ENCODE data around the gene ASNSD1. TPM values are rescaled to one million over a fixed set of nuclear protein-coding genes. Genes with fewer than 3 reads are reported as not detected.

Gene ASNSD1
- polyA plus RNA-seq: 35.9 TPM
- long read RNA-seq, donor 1, partial matches to known transcripts: 0 of 3 reads
- long read RNA-seq, donor 1, other reads (novel, unspliced or antisense): 0 of 3 reads
- long read RNA-seq, donor 2, transcript ASNSD1-201 (6 exons, 2,450 nt): major isoform, 7 of 21 reads
- long read RNA-seq, donor 2, transcript ASNSD1-209 (4 exons, 581 nt): minor isoform, 5 of 21 reads
- long read RNA-seq, donor 2, partial matches to known transcripts: 9 of 21 reads
- long read RNA-seq, donor 2, other reads (novel, unspliced or antisense): 0 of 21 reads
- long read RNA-seq, donor 3: 0 reads
- long read RNA-seq, donor 4: 0 reads
- long read RNA-seq, donor 5, partial matches to known transcripts: 0 of 8 reads
- long read RNA-seq, donor 5, other reads (novel, unspliced or antisense): 0 of 8 reads
- long read RNA-seq, donor 6, transcript ASNSD1-209 (4 exons, 581 nt): major isoform, 5 of 22 reads
- long read RNA-seq, donor 6, partial matches to known transcripts: 12 of 22 reads
- long read RNA-seq, donor 6, other reads (novel, unspliced or antisense): 0 of 22 reads
- long read RNA-seq, donor 7, partial matches to known transcripts: 0 of 6 reads
- long read RNA-seq, donor 7, other reads (novel, unspliced or antisense): 0 of 6 reads
- long read RNA-seq, donor 8, transcript ASNSD1-209 (4 exons, 581 nt): major isoform, 9 of 32 reads
- long read RNA-seq, donor 8, transcript ASNSD1-201 (6 exons, 2,450 nt): major isoform, 9 of 32 reads
- long read RNA-seq, donor 8, partial matches to known transcripts: 11 of 32 reads
- long read RNA-seq, donor 8, other reads (novel, unspliced or antisense): 0 of 32 reads
- long read RNA-seq, donor 9, transcript ASNSD1-209 (4 exons, 581 nt): major isoform, 5 of 9 reads
- long read RNA-seq, donor 9, partial matches to known transcripts: 0 of 9 reads
- long read RNA-seq, donor 9, other reads (novel, unspliced or antisense): 0 of 9 reads
- long read RNA-seq, donor 10, transcript ASNSD1-201 (6 exons, 2,450 nt): major isoform, 10 of 19 reads
- long read RNA-seq, donor 10, partial matches to known transcripts: 6 of 19 reads
- long read RNA-seq, donor 10, other reads (novel, unspliced or antisense): 0 of 19 reads
- long read RNA-seq, donor 11, transcript ASNSD1-201 (6 exons, 2,450 nt): major isoform, 7 of 11 reads
- long read RNA-seq, donor 11, partial matches to known transcripts: 0 of 11 reads
- long read RNA-seq, donor 11, other reads (novel, unspliced or antisense): 0 of 11 reads

DNA sequence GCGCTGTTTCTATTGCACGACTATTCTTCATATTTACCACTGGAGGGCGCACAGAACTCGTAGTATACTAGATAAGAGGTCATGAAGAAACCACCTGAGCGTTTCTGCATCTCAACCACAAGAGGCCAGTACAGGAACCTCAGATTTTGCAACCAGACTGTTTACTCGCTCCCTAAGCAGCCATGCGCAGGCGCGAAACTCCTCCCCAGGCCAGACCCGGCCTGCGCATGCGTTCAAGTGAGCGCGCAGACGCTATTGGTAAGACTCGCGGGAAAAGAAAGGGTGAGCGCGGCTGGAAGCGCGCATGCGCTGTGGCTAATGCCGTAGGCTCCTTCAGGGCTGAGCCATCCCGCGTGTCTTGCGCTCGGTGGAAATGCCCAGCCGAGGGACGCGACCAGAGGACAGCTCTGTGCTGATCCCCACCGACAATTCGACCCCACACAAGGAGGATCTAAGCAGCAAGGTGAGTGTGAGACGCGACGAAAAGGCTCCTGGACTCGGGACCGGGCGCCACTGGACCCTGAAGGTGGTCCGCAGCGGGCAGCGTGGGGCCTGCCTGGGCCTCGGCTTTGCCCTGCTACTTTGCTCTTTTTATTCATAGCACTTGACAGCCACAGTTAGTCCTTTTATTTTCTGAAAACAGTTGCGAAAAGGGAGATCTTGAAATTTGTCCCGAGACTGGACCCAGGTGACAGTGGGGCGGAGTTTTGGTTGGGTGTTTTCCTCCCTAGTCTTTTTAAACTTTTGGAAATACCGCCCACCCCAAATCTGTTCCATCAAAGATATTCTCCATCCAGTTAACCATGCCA is at the start of gene ASNSD1:
Gene ASNSD1 (plus strand): TSS at position 312 of the 809 bp plus-strand sequence. CDS start 4,674 bp downstream, outside the sequence.
- Histone ChIP-seq H3K4me1 (ENCODE audit: control insufficient read depth, insufficient read depth, low read length) (peaks cover 8% of the 10 kb centered on the region), H3K9me3 (ENCODE audit: control insufficient read depth, low read depth, low read length) (no peaks in the 10 kb centered on the region), H3K4me3 (ENCODE audit: low read length) (peak within 1 kb of the TSS; percentile 98), H3K27ac (ENCODE audit: low read length) (peak within 1 kb of the TSS; percentile 71), H3K36me3 (ENCODE audit: control insufficient read depth, insufficient read depth, low read length) (peaks cover 3% of the 10 kb centered on the region), H3K27me3 (ENCODE audit: control insufficient read depth, insufficient read depth, low read length) (no peaks in the 10 kb centered on the region)
- 0% methylated on average over 1 of the region's 46 CpGs for WGBS (ENCODE audit: insufficient coverage, low lambda C conversion rate)
- DNase-seq: peak; percentile 99 to 100

DNA sequence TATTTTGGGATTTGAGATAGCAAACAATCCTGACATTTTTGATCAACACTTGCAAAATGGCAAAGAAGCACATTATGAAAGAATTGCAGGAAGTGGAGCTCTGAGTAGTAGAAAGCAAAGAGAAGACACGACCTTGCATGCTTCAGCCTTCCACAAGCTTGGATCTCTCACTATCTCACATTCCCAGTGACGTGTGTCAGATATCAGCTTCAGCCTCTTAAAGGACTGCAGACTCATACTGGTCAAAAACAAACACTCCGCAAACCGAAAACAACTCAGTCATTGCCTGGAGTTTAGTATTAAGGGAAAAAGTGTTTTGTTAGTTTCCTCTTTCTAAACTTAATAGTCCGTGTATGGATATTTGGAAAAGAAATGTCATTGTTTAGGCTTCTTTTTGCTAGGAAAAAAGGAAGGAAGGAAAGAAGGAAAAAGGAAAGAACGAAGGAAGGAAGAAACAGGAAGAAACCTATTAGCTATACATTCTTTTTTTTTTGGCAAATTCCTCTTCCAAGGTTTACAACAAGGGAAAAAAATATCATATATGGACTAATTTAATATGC is 48.1 kb upstream of the ASNSD1 start:
- no peaks in the 10 kb centered on the region for H3K9me3 ChIP-seq (ENCODE audit: control insufficient read depth, low read depth, low read length)
- H3K36me3 ChIP-seq (ENCODE audit: control insufficient read depth, insufficient read depth, low read length): no peaks in the 10 kb centered on the region
- DNase-seq: peak; percentile 59 to 76
- no peak overlapping the region for H3K4me3 ChIP-seq (ENCODE audit: low read length)
- H3K4me1 ChIP-seq (ENCODE audit: control insufficient read depth, insufficient read depth, low read length): peaks cover 3% of the 10 kb centered on the region
- 49% methylated on average over 2 of the region's 6 CpGs for WGBS (ENCODE audit: insufficient coverage, low lambda C conversion rate)
- H3K27me3 ChIP-seq (ENCODE audit: control insufficient read depth, insufficient read depth, low read length): no peaks in the 10 kb centered on the region
- no peak overlapping the region for H3K27ac ChIP-seq (ENCODE audit: low read length)

DNA sequence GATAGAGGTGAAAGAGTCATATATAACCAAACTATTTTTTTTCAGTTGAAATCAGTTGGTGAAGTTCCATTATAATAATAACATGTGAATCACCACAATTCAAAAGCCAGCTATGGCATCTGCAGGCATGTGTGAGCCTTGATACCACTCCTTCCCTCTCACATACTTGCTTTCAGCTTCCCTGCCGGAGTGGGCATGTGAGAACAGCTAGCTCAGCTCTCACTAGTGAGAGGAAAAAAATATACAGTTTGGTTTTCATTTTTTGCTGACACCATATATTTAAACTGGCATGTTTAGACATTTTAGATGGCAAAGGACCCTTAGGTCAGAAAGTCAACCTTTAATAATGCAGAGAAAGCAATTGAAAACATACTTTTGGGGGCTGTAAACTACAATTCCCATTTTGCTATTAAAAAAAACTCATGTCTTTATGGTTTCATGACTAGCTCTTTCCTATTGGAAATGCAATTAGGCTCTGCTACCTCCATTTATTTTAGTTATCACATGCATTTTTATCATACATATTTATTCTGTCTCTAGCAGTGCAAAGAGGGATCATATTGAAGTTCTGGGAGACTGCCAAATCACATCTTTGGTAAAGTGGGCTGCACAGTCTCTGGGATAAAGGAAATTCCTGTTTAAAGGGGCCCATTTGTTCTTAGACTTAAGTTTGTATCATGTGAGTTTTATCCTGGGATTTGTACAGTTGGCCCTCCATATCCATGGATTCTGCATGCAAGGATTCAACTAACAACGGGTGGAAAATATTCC is 47.4 kb upstream of the ASNSD1 start:
- H3K4me1 ChIP-seq (ENCODE audit: control insufficient read depth, insufficient read depth, low read length): peaks cover 3% of the 10 kb centered on the region
- H3K36me3 ChIP-seq (ENCODE audit: control insufficient read depth, insufficient read depth, low read length): no peaks in the 10 kb centered on the region
- no CpG with 5 or more reads among the region's 2 CpGs for WGBS (ENCODE audit: insufficient coverage, low lambda C conversion rate)
- H3K9me3 ChIP-seq (ENCODE audit: control insufficient read depth, low read depth, low read length): no peaks in the 10 kb centered on the region
- H3K27ac ChIP-seq (ENCODE audit: low read length): no peak overlapping the region
- H3K27me3 ChIP-seq (ENCODE audit: control insufficient read depth, insufficient read depth, low read length): no peaks in the 10 kb centered on the region
- no peak for DNase-seq
- no peak overlapping the region for H3K4me3 ChIP-seq (ENCODE audit: low read length)

DNA sequence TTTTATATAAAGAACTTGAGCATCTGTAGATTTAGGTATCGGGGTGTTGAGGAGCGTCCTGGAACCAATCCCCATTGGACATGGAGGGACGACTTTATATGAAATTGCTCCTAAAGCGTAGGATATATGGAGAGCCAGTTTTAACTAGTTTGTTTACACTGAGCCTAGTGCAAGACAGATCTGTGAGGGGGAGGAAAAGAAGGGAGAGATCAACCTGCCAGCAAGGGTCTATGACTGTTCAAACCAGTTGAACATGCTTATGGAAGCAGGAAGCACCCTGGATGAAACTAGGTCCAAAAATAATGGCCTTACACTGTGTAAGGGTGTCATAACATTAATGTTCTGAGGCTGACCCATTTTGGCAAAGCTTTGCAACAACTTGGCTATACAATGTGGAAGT is 46.7 kb upstream of the ASNSD1 start:
- no peaks in the 10 kb centered on the region for H3K36me3 ChIP-seq (ENCODE audit: control insufficient read depth, insufficient read depth, low read length)
- WGBS (ENCODE audit: insufficient coverage, low lambda C conversion rate): 82% methylated on average over 4 of the region's 4 CpGs
- H3K27ac ChIP-seq (ENCODE audit: low read length): no peak overlapping the region
- no peak for DNase-seq
- no peaks in the 10 kb centered on the region for H3K9me3 ChIP-seq (ENCODE audit: control insufficient read depth, low read depth, low read length)
- no peak overlapping the region for H3K4me3 ChIP-seq (ENCODE audit: low read length)
- H3K27me3 ChIP-seq (ENCODE audit: control insufficient read depth, insufficient read depth, low read length): no peaks in the 10 kb centered on the region
- peaks cover 3% of the 10 kb centered on the region for H3K4me1 ChIP-seq (ENCODE audit: control insufficient read depth, insufficient read depth, low read length)

DNA sequence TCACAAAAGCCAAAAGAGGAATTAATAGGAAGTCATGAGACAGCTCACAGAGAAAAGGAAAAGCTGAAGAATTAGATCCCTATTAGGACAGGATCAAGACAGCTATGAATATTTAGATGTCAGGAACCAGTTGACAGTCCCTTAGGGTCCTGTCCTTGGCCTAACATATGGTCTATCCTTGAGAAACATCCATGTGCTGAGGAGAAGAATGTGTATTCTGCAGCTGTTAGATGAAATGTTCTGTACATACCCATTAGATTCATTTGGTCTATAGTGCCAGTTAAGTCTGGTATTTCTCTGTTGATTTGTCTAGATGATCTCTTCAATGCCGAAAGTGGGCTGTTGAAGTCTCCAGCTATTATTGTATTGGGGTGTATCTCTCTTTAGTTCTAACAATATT is 43.1 kb upstream of the ASNSD1 start:
- Histone ChIP-seq H3K36me3 (ENCODE audit: control insufficient read depth, insufficient read depth, low read length) (no peaks in the 10 kb centered on the region), H3K27ac (ENCODE audit: low read length) (no peak overlapping the region), H3K27me3 (ENCODE audit: control insufficient read depth, insufficient read depth, low read length) (no peaks in the 10 kb centered on the region), H3K4me3 (ENCODE audit: low read length) (no peak overlapping the region), H3K4me1 (ENCODE audit: control insufficient read depth, insufficient read depth, low read length) (peaks cover 3% of the 10 kb centered on the region), H3K9me3 (ENCODE audit: control insufficient read depth, low read depth, low read length) (no peaks in the 10 kb centered on the region)
- DNase-seq: no peak
- whole genome bisulfite sequencing (ENCODE audit: insufficient coverage, low lambda C conversion rate): 0% methylated on average over 1 of the region's 1 CpG

DNA sequence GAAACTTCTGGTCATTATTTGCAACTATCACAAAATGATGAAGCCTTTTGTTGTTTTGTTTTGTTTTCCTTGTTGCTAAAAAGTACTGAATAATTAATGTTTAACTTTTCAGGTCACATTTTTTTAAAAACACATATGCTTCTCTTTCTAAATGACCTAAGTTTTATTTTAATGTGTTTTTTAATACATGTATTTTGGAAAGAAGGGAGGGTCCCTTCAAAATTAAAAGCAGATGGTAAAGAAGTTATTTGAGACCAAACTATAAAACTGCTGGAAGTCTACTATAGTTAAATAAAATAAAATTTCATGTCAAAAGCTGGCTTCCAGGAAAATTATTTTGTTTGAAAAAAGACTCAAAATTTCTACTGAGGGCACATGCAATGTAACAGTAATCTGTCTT is 39.5 kb upstream of the ASNSD1 start:
- DNase-seq: no peak
- Histone ChIP-seq H3K27ac (ENCODE audit: low read length) (no peak overlapping the region), H3K27me3 (ENCODE audit: control insufficient read depth, insufficient read depth, low read length) (no peaks in the 10 kb centered on the region), H3K36me3 (ENCODE audit: control insufficient read depth, insufficient read depth, low read length) (no peaks in the 10 kb centered on the region), H3K9me3 (ENCODE audit: control insufficient read depth, low read depth, low read length) (no peaks in the 10 kb centered on the region), H3K4me1 (ENCODE audit: control insufficient read depth, insufficient read depth, low read length) (no peaks in the 10 kb centered on the region), H3K4me3 (ENCODE audit: low read length) (no peak overlapping the region)

DNA sequence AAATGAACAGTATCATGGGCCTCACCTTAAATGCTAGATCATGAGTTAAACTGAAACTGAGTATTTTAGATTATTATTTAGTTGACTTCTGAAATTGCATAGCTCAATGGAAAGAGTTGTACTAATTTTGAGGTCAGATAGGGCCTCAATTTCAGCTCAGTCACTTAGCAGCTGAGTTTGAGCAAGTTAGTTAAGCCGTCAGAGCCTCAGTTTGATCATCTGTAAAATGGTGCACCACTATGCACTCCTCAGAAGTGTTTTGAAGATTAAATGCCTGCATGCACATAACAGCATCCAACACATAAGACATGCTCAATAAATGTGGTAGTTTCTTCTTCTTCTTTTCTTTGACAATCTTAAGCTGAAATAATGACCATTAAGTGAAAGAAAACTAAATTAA is 38.2 kb upstream of the ASNSD1 start:
- no CpG with 5 or more reads among the region's 1 CpG for WGBS (ENCODE audit: insufficient coverage, low lambda C conversion rate)
- Histone ChIP-seq H3K4me3 (ENCODE audit: low read length) (no peak overlapping the region), H3K9me3 (ENCODE audit: control insufficient read depth, low read depth, low read length) (no peaks in the 10 kb centered on the region), H3K27ac (ENCODE audit: low read length) (no peak overlapping the region), H3K4me1 (ENCODE audit: control insufficient read depth, insufficient read depth, low read length) (no peaks in the 10 kb centered on the region), H3K27me3 (ENCODE audit: control insufficient read depth, insufficient read depth, low read length) (no peaks in the 10 kb centered on the region), H3K36me3 (ENCODE audit: control insufficient read depth, insufficient read depth, low read length) (no peaks in the 10 kb centered on the region)
- DNase-seq: no peak

DNA sequence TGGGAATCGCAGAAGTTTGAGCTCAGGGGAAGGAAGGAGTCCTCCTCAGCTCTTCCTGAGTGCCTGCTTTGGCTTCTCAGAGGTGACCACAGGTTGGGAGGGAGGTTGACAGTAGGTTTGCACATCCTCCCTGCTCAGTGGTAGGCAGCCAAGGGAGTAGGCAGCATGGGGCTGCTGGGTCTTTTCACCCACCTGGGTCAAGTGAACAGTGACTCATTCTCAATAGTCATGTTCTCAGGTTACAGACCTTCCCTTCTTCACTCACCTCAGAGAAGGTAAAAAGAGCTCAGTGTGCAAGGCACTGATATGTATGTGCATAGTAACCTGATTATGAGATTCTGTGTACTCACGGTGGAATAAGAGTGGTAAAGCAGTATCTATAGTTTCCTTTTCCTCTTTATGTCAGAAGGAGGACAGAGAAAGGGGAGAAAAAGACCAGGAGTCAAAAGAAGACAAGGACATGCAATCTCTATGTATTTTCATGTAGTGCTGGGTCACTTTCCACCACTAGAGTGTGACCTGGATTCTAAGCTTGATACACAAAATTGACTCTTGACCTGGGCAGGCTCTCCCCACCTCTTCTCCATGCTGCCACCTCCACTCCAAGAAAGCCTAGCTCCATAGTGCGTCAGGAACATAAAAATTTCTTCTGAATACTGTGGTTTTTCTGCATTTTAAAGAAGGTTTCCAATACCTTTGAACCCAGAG is 36.5 kb upstream of the ASNSD1 start:
- H3K4me3 ChIP-seq (ENCODE audit: low read length): no peak overlapping the region
- no peaks in the 10 kb centered on the region for H3K36me3 ChIP-seq (ENCODE audit: control insufficient read depth, insufficient read depth, low read length)
- H3K9me3 ChIP-seq (ENCODE audit: control insufficient read depth, low read depth, low read length): no peaks in the 10 kb centered on the region
- no peaks in the 10 kb centered on the region for H3K27me3 ChIP-seq (ENCODE audit: control insufficient read depth, insufficient read depth, low read length)
- 17% methylated on average over 1 of the region's 3 CpGs for WGBS (ENCODE audit: insufficient coverage, low lambda C conversion rate)
- DNase-seq: no peak
- H3K27ac ChIP-seq (ENCODE audit: low read length): no peak overlapping the region
- H3K4me1 ChIP-seq (ENCODE audit: control insufficient read depth, insufficient read depth, low read length): no peaks in the 10 kb centered on the region

DNA sequence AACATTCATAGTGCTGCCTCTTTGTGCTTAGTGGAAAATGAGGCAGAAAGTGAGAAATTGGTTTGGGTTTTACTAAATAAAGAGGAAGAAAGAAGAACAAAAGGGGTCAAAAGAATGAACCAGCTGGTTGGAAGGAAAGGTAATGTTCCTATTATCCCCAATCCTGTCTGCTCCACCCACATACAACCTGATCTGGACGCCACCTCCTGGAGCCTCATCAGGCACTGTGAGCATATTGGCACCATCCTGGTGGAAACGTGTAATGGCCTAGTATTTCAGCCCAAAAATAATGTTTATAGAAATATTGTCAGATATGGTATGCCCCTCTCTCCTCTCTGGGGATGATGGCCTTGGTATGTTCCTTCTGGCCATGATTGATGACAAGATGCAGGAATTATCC is 35.6 kb upstream of the ASNSD1 start:
- H3K27me3 ChIP-seq (ENCODE audit: control insufficient read depth, insufficient read depth, low read length): no peaks in the 10 kb centered on the region
- H3K27ac ChIP-seq (ENCODE audit: low read length): no peak overlapping the region
- H3K36me3 ChIP-seq (ENCODE audit: control insufficient read depth, insufficient read depth, low read length): no peaks in the 10 kb centered on the region
- no peak overlapping the region for H3K4me3 ChIP-seq (ENCODE audit: low read length)
- no peak for DNase-seq
- no peaks in the 10 kb centered on the region for H3K4me1 ChIP-seq (ENCODE audit: control insufficient read depth, insufficient read depth, low read length)
- no peaks in the 10 kb centered on the region for H3K9me3 ChIP-seq (ENCODE audit: control insufficient read depth, low read depth, low read length)
- no CpG with 5 or more reads among the region's 2 CpGs for WGBS (ENCODE audit: insufficient coverage, low lambda C conversion rate)
